Lung (tissue), 12 donors: ENCODE data around the gene SLCO3A1. TPM values are rescaled to one million over a fixed set of nuclear protein-coding genes. Genes with fewer than 3 reads are reported as not detected.
A peak's percentile ranks its signal among the peaks of the same experiment; 100 is the strongest.
"Not testable (repeated sequence)": the region's sequence is repeated elsewhere in the genome, so short reads cannot be mapped to it uniquely, and the experiment has no call there.

ENCODE experiments used
- ATAC-seq: fragments of 200-7000 bp; cut with Tn5 transposase; one replicate; pipeline ENCODE4 v1.9.1; 2020; ENCODE audit warnings: moderate number of reproducible peaks; ENCODE audit not compliant: insufficient read depth, low FRiP score
- DNase-seq, 3 donors: peaks; one replicate each; pipeline ENCODE4 v3.0.0-alpha.2; 2013 to 2017
- H3K27ac ChIP-seq, 2 donors: one replicate each; pipeline ENCODE4 v1.5.1; 2013; ENCODE audit warnings: mild to moderate bottlenecking in 2 of 2, moderate library complexity in 2 of 2, control low read depth in 1 of 2, inconsistent platforms in 1 of 2, low read depth in 1 of 2, low read length in 1 of 2
- H3K27me3 ChIP-seq, 3 donors: one replicate each; pipeline ENCODE4 v1.5.1; 2013; ENCODE audit warnings: low read length in 2 of 3; ENCODE audit not compliant: control insufficient read depth in 3 of 3, insufficient read depth in 3 of 3
- H3K36me3 ChIP-seq, 4 donors: one replicate each; pipeline ENCODE4 v1.5.1; 2013; ENCODE audit warnings: low read length in 4 of 4, mild to moderate bottlenecking in 1 of 4, moderate library complexity in 1 of 4; ENCODE audit not compliant: control insufficient read depth in 4 of 4, insufficient read depth in 4 of 4
- H3K4me1 ChIP-seq, 5 donors: one replicate each; pipeline ENCODE4 v1.5.1; 2013; ENCODE audit warnings: low read length in 5 of 5, mild to moderate bottlenecking in 2 of 5, moderate library complexity in 1 of 5; ENCODE audit not compliant: control insufficient read depth in 5 of 5, insufficient read depth in 5 of 5
- H3K4me3 ChIP-seq: one replicate; pipeline ENCODE4 v1.5.1; 2013; ENCODE audit warnings: mild to moderate bottlenecking, control low read depth, moderate library complexity
- H3K9ac ChIP-seq, 2 donors: one replicate each; pipeline ENCODE4 v1.5.1; 2013; ENCODE audit warnings: low read length in 2 of 2, control low read depth in 1 of 2; ENCODE audit not compliant: insufficient read depth in 1 of 2
- H3K9me3 ChIP-seq, 4 donors: one replicate each; pipeline ENCODE4 v1.5.1; 2013; ENCODE audit warnings: low read length in 3 of 4, mild to moderate bottlenecking in 1 of 4, moderate library complexity in 1 of 4; ENCODE audit not compliant: control insufficient read depth in 4 of 4, insufficient read depth in 3 of 4
- WGBS, 2 donors: extraction: QIAGEN DNeasy Blood & Tissue Kit; methylation state at CpG; one replicate each; pipeline ENCODE4 v1.1.7; 2013; 5-methylcytosine and 5-hydroxymethylcytosine counted together
- polyA plus RNA-seq, 2 donors: library from polyadenylated mRNA; stranded (reverse); fragments of 200-250 nt; gene quantifications; one replicate each; pipeline ENCODE4 v1.2.1, GENCODE V29; 2013
- total RNA-seq, 2 donors: library from RNA; depleted of rRNA in 1 of 2; stranded (reverse); fragments of >200 nt in 1 of 2; gene quantifications; one replicate each; pipeline ENCODE4 v1.2.1, GENCODE V29; 2014 to 2021
- TF ChIP-seq, protein P1 (sequence below): IDR thresholded peaks from 2 replicates; pipeline ENCODE4 v1.5.1; 2012; ENCODE audit warnings: mild to moderate bottlenecking; ENCODE audit errors: control extremely low read depth, extremely low read depth
- donor health status: control.
- donor health status: control.
- donor health status: Bipolar disorder and iron deficiency.
- donor health status: healthy.
- donor health status: DM: yes; HTN: yes; CAD: no.

Gene SLCO3A1
- total and polyA plus RNA-seq, 4 donors: 20.5 to 56.3 (median 33.5) TPM

DNA sequence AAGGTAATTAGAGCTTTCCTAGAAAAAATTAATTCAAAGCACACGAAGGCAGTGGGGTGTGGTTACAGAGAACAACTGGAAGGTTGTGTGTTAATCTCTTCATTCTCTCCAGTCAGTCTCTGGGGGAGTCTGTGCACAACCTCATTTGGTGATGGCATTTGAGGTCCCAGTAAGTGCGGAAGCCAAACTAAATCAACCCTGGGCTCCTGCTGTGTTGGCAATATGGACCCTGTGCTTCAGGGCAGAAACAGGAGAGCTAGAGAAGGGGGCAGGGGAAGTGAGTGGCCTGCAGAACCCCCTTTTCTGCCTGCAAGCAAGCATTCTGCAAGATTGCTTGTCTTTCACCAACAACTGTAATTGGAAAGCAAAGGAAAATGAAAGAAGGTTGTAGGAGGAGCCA lies 344.2 kb downstream of the SLCO3A1 start:
- no peak overlapping the region for H3K4me3 ChIP-seq
- 74 to 79% methylated on average over 2 of the region's 2 CpGs for WGBS, 2 donors
- ATAC-seq: no peak

DNA sequence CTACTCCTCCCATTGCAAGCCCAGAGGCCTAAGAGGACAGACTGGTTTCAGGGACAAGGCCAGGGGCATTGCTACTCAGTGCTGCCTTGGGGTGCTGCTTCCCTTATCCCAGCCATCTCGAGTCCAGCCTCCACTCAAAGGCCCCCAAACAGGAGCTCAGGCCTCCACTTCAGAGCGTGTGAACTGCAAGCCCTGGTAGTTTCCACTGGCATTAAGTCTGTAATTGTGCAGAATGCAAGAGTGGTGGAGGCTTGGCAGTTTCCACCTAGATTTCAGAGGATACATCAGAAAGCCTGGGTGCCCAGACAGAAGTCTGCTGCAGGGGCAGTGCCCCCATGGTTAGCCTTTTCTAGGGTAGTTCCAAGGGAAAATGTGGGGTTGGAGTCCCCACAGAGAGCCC lies 347.4 kb downstream of the SLCO3A1 start:
- Histone ChIP-seq H3K27ac (no peak overlapping the region), H3K9me3 (peaks cover 0 to 3% (median 0%) of the 10 kb centered on the region in 4 donors), H3K36me3 (no peaks in the 10 kb centered on the region), H3K4me1 (peaks cover 0 to 4% (median 0%) of the 10 kb centered on the region in 5 donors), H3K9ac (no peak overlapping the region), H3K4me3 (no peak overlapping the region), H3K27me3 (no peaks in the 10 kb centered on the region)
- TF ChIP-seq, protein P1, sequence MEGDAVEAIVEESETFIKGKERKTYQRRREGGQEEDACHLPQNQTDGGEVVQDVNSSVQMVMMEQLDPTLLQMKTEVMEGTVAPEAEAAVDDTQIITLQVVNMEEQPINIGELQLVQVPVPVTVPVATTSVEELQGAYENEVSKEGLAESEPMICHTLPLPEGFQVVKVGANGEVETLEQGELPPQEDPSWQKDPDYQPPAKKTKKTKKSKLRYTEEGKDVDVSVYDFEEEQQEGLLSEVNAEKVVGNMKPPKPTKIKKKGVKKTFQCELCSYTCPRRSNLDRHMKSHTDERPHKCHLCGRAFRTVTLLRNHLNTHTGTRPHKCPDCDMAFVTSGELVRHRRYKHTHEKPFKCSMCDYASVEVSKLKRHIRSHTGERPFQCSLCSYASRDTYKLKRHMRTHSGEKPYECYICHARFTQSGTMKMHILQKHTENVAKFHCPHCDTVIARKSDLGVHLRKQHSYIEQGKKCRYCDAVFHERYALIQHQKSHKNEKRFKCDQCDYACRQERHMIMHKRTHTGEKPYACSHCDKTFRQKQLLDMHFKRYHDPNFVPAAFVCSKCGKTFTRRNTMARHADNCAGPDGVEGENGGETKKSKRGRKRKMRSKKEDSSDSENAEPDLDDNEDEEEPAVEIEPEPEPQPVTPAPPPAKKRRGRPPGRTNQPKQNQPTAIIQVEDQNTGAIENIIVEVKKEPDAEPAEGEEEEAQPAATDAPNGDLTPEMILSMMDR: no peak
- no peak for ATAC-seq
- no peak for DNase-seq
- 39 to 89% methylated on average over 2 of the region's 2 CpGs for WGBS, 2 donors

More for the DNA sequence above, 344.2 kb downstream of the SLCO3A1 start:
- no peaks in the 10 kb centered on the region for H3K27me3 ChIP-seq
- peaks cover 0 to 3% (median 0%) of the 10 kb centered on the region in 4 donors for H3K9me3 ChIP-seq
- DNase-seq: no peak
- H3K36me3 ChIP-seq: no peaks in the 10 kb centered on the region
- TF ChIP-seq, protein P1: no peak
- H3K9ac ChIP-seq: no peak overlapping the region
- peaks cover 0 to 4% (median 0%) of the 10 kb centered on the region in 5 donors for H3K4me1 ChIP-seq
- H3K27ac ChIP-seq: no peak overlapping the region

GRCh38 chr15:92205255-92205739 lies 351.8 kb downstream of the SLCO3A1 start:
- Histone ChIP-seq H3K27me3 (no peaks in the 10 kb centered on the region), H3K4me3 (no peak overlapping the region), H3K9me3 (peaks cover 0 to 10% (median 0%) of the 10 kb centered on the region in 4 donors), H3K9ac (no peak overlapping the region), H3K36me3 (no peaks in the 10 kb centered on the region), H3K4me1 (no peaks in the 10 kb centered on the region), H3K27ac (no peak overlapping the region)
- TF ChIP-seq, protein P1: no peak
- DNase-seq (peak in 2 of 3 donors; percentile 26 to 39), ATAC-seq (no peak)
- 73 to 86% methylated on average over 2 of the region's 2 CpGs for WGBS, 2 donors

DNA sequence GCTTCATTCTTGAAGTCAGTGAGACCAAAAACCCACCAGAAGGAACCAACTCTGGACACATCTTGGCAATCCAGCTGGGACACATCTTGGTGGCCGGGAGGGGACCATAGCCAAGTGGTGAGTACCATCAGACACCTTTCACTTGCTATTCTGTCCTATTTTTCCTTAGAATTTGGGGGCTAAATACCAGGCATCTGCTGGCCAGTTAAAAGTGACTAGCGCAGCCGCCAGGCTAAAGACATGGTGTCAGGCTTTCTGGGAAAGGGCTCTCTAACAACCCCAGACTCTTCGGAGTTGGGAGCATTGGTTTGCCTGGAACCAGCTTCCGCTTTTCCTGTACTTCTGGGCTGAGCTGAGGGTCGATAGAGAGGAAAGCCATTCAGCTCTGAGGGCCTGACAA lies 354.1 kb downstream of the SLCO3A1 start:
- not testable (repeated sequence) for H3K27ac ChIP-seq, H3K36me3 ChIP-seq, DNase-seq, H3K4me3 ChIP-seq, H3K9ac ChIP-seq, H3K27me3 ChIP-seq, H3K4me1 ChIP-seq, ATAC-seq, H3K9me3 ChIP-seq
- 80 to 83% methylated on average over 6 of the region's 6 CpGs for WGBS, 2 donors
